NCI-H526 (cell line): ENCODE data around the gene GPATCH8.
"Not testable (repeated sequence)": the region's sequence is repeated elsewhere in the genome, so short reads cannot be mapped to it uniquely, and the experiment has no call there.

Source experiments
- DNase-seq, 2 experiments: peaks; one replicate each; lab custom pipeline; 2025; lab: John Stamatoyannopoulos, UW

The GPATCH8 gene

GRCh38 chr17:44503147-44504029, at the start of gene GPATCH8:
Gene GPATCH8, minus strand, starts transcription at chr17:44503406. Its CDS starts 36 bp downstream, at chr17:44503370.
- DNase-seq, result peak; percentile 91 to 98

GRCh38 chr17:44552361-44552760, 49.2 kb upstream of the GPATCH8 start:
- no peak for DNase-seq

DNA sequence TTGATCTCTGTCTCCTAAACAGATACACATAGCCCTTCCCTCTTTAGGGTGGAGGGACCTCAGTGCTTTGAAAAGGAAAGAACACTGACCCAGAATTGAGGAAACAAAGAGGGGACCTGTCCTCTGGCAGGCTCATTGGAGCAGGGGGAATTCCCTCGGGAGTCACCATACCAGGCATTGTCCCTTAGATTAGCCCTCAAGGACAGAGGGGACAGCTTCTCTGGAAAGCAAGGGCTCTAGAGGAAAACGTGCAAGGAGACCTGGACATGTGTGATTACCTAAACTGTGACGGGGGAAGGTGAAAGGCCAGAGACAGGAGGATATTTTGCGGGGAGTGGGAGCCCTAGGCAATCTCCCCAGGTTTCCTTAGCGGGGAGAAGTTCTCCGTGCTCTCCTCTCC, 46.5 kb upstream of the GPATCH8 start:
- DNase-seq, result no peak

- no peak for DNase-seq
Observed at GRCh38 chr17:44548376-44549230, 45.4 kb upstream of the GPATCH8 start.

GRCh38 chr17:44547625-44548267, 44.5 kb upstream of the GPATCH8 start:
- no peak for DNase-seq

DNA sequence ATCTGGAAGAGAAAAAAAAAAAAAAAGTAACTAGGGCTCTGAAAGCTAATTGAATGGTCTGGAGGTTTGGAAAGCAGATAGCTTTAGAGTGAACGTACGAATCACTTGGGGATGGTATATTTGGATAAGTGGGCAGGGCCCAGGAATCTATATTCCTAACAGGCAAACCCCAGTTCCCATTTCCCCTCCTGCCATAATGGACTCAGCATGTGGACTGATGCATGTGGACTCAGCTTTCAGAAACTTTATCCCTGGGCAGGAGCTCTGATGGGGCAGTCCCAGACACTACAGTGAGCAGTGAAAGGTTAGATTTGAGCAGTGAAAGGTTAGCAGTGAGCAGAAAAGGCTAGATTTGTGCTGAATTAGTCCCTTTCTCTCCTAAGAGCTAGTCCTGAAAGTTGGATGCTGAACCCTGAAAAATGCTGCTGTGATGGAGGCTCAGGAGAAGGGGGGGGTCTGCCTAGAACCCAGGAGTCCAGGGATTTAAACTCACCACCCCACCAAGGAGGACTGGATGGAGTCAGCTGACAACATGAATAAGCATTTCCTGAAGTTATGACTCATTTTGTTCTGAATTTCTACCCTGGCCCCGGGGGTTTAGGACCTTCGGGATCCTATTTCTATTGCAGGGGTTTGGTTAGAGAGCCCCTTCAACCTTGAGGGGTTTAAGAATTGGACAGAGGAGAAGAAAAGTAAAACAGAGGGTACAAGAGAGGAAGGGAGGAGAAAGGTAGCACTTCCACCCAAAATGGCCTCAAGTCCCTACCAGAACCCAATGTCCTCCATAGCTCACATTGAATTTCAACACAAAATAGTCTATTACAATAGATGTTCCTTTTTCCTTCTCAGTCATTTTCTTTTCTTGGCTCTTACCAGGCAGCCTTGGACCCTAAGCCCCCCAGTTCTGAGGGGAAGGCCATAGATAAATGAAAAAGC, 43.7 kb upstream of the GPATCH8 start:
- DNase-seq, result no peak

DNA sequence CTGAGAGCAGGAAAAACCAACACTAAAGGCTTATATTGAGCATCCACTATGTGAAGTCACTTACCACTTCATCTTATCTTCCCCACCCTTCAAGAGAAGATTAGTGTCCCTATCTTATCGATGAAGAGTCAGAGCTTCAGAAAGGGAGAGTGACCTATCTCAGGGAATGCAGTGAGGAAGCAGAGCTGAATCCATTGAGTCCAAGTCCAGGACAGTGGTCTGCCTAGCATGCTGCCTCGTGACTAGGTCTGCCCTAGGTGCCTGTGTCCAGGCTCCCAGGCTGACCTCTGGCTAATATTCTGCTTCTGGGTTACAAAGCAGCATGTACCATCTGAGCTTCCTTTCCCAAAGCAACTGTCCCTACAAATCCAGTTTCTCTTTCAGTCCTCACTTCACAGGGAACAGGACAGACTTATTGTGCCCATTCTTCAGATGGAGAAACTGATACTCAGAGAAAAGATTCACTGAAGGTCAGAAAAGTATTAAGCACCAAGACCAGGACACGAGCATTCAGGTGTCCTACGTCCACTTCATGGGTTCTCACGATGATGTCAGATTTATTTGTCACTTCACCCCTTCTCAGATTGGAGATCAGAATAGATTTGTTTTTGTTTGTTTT, 40.8 kb upstream of the GPATCH8 start:
- no peak for DNase-seq

GRCh38 chr17:44543213-44543904, 40.2 kb upstream of the GPATCH8 start:
- DNase-seq, result no peak

GRCh38 chr17:44541884-44542581, 38.8 kb upstream of the GPATCH8 start:
- DNase-seq, result no peak

DNA sequence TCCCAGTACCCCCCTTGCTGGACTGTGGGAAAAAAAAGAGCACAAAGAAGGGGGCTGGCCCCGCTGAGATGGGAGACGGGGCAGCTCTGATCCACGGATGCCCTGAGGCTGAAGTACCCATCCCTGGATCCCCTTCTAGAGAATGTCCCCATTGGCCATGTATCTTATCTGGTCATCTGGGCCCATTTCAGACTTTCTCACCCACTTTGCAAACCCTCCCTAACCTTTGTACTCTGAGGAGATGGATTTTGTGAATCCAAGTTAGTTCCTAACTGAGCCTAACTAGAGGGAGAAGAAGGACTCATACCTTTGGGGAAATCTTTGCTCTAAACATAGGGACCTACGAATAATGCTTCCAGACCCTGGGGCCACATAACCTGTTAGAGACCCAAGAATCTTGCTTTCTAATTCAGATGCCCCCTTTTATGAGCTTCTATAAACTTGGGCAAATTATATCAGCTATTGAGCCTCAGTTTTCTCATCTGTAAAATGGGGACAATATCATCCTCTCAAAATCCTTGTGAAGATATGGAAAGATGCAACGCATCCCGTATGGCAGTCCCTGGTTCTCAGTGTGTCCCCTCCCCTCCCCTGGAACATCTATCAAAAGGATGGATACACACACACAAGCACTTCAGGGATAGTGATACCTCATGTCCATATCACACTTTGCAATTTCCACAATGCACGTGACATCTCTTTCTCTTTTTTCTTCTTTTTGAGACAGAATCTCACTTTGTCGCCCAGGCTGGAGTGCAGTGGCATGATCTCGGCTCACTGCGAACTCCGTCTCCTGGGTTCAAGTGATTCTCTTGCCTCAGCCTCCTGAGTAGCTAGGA, 37.3 kb upstream of the GPATCH8 start:
- DNase-seq, result no peak

DNA sequence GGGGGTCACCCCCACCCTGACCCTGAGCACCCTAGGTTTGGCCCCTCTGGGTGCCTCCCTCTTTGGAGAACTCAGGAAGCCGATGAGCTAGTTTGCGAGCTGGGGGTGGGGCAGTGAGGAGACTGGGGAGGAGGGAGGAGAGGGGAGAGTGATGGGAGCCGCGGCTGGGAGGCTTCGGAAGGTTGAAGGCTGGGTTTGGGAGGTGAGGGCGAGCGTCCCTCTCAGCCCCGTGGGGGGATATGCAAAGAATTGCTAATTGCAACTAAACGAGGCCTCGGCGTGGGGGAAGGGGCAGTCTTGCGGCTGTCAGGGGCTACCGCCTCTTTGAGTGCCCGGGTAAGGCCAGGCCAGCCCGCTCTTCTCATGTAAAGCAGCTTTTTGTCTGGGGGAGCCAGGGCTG, 36.5 kb upstream of the GPATCH8 start:
- peak in 1 of 2 experiments; percentile 38 for DNase-seq

- DNase-seq, result not testable (repeated sequence)
Observed at GRCh38 chr17:44537922-44538321, 34.7 kb upstream of the GPATCH8 start.

- DNase-seq, result no peak
Observed at GRCh38 chr17:44536090-44536953, 33.1 kb upstream of the GPATCH8 start.

DNA sequence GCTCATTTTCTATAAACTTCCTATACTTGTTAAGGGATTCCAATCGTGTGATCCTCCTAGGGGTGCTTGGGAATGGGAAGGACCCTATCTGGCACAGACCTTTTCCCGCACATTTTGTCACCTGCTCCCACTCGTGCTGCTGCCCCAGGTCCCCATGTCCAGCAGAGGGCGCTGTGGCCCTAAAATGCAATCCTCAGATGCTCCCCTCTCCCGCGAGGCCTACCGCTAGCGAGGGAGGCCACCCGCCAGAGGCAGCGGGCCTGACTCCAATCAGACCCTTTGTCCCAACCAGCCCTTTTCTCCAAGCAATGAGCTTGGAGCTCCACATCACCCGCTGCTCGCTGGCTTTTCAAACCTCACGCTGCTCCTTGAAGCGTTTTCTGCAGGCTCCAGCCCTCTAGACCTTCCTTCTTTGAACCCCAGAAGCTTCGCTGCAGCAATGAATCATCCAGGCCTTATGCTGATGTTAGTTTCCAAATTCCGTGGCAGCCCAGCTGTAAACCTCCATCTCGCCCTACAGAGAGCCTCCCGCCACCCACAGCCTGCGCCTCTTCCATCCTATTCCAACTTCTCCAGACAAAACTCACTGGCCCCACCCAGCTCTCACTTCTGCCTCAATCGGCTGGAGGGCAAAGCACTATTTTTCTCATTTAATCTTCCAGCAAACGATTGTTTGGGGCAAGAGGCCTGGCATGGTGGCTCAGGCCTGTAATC, 30.5 kb upstream of the GPATCH8 start:
- peak; percentile 78 to 95 for DNase-seq

- no peak for DNase-seq
Observed at GRCh38 chr17:44530896-44531418, 27.8 kb upstream of the GPATCH8 start.

GRCh38 chr17:44529864-44530263, 26.7 kb upstream of the GPATCH8 start:
- DNase-seq, result no peak

GRCh38 chr17:44527954-44528353, 24.7 kb upstream of the GPATCH8 start:
- no peak for DNase-seq
